ENCODE measurements around the gene DNM3. TPM values are rescaled to one million over a fixed set of nuclear protein-coding genes. Genes with fewer than 3 reads are reported as not detected.

The DNM3 gene
- total and polyA plus RNA-seq, 10 of the 15 experiments (the other 5 are each of a cell fraction or from before 2014, with no cell fraction given) = 0.03 to 1.5 (median 0.08) TPM; not detected in 3

DNA sequence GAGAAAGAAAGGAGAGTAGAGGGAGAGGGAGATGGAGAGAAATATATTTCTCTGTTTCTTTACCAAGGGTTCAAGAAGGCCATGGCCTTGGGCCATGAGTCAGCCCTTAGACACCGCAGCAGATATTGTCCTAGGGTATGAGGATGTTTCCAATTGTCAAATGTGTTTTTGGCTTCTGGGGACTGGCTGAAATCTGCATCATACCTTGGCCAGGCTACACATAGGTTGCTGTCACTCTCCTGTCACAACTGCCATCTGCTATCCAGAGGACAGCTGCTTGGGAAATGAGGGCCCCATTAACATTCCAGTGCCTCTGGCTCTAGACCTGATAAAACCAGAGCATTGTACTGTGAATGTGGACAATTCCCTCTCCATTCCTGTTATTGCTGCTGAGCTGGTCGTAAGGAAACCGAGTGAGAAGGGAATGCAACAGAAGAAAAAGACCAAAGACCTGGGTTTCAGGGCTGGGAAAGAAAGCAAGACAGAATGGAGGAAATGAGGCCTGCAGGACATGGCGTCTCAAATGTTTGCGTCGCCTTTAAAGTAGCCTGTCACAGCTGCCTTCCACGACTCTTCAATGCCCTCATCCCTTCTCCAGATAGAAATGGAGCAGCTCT, 611.3 kb downstream of the DNM3 start:
- ChIA-PET CTCF (interaction anchor here (1.1 to 5.9 kb wide), 4 partner anchors 8 to 273 kb away, joined by 3 to 48 read pairs (median 8); partner anchors contain the start of gene PIGC), POLR2A (no interaction called here), SMC1A (ENCODE audit: uncharacterized antibody, unreplicated experiment) (interaction anchor here (1.2 kb wide), 1 partner anchor 267 kb away, joined by 3 read pairs; no protein-coding TSS in a partner anchor), RAD21 (ENCODE audit: unreplicated experiment) (no interaction called here)
- Histone ChIP-seq H3K4me1 (ENCODE audit: control insufficient read depth, insufficient read depth, low read length) (no peaks in the 10 kb centered on the region), H4K20me1 (ENCODE audit: control insufficient read depth, insufficient read depth) (no peaks in the 10 kb centered on the region), H2AFZ (ENCODE audit: control insufficient read depth, low read depth, low read length) (no peak overlapping the region), H3K4me3 (no peak overlapping the region), H3K9ac (ENCODE audit: control insufficient read depth, insufficient read depth, low read length) (no peak overlapping the region), H3K27ac (ENCODE audit: control insufficient read depth, insufficient read depth) (no peak overlapping the region), H3K27me3 (replicated peaks in 1 of 2; ENCODE audit: control insufficient read depth in 2 of 2, insufficient read depth in 2 of 2, low read length in 1 of 2) (peaks cover 0 to 2% of the 10 kb centered on the region in 2 experiments), H3K79me2 (ENCODE audit: control insufficient read depth, insufficient read depth, low read length) (no peaks in the 10 kb centered on the region), H3K36me3 (ENCODE audit: control insufficient read depth in 2 of 2, insufficient read depth in 2 of 2, low read length in 1 of 2) (no peaks in the 10 kb centered on the region), H3K4me2 (ENCODE audit: control insufficient read depth, insufficient read depth) (no peak overlapping the region), H3K9me3 (replicated peaks; ENCODE audit: control insufficient read depth, insufficient read depth, low read length) (no peaks in the 10 kb centered on the region)
- BruUV-seq (replicated peaks) = no TSS peak
- in situ Hi-C loops (cut with MboI) = loop anchor here (5.0 kb wide), 1 partner anchor 265 kb away; no protein-coding TSS in a partner anchor
- intact Hi-C loops (cut with micrococcal nuclease; ENCODE audit: unreplicated experiment) = loop anchor here (10.0 kb wide), 1 partner anchor 132 kb away; no protein-coding TSS in a partner anchor
- ATAC-seq (no peak), FAIRE-seq (no peak), DNase-seq (ENCODE audit: low read depth, low spot score) (no peak)
- TF ChIP-seq ZZZ3 (IDR thresholded peaks at IDR 0.05; ENCODE audit: control insufficient read depth, insufficient read length, low read depth) = no peak
- 53% methylated on average over 7 of the region's 7 CpGs for WGBS (ENCODE audit: insufficient coverage, insufficient replicate concordance, low lambda C conversion rate, missing lambda C conversion rate)

DNA sequence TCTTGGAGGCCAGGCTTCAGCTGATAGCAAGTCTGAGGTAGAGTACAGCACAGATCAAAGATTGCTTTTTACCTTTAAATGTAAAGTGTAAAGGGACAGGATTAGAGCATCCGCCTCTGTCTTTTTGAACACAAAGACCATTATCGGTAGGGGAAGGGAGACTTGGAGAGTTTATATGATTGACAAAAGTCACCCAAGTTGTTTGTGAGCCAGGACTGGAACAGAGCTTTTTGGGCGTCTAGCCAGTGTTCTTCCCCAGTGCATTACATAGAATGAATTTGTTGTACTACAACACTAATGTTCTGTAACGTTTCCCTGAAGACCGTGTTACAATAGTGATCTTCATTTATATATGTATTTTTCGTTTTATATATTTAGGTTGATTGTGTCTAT, 611.9 kb downstream of the DNM3 start:
- no peak for DNase-seq (ENCODE audit: low read depth, low spot score)
- ChIA-PET RAD21 (ENCODE audit: unreplicated experiment) (no interaction called here), CTCF (interaction anchor here (1.9 to 5.9 kb wide), 3 partner anchors 9 to 266 kb away, joined by 7 to 48 read pairs (median 12); partner anchors contain the start of gene PIGC), SMC1A (ENCODE audit: uncharacterized antibody, unreplicated experiment) (interaction anchor here (1.1 to 1.2 kb wide), 2 partner anchors 9 to 266 kb away, joined by 3 read pairs; no protein-coding TSS in a partner anchor), POLR2A (no interaction called here)
- H3K4me2 ChIP-seq (ENCODE audit: control insufficient read depth, insufficient read depth) = no peak overlapping the region
- no peak for ATAC-seq
- intact Hi-C loops (cut with micrococcal nuclease; ENCODE audit: unreplicated experiment) = loop anchor here (10.0 kb wide), 1 partner anchor 132 kb away; no protein-coding TSS in a partner anchor
- no peak for FAIRE-seq
- no peak overlapping the region for H3K9ac ChIP-seq (ENCODE audit: control insufficient read depth, insufficient read depth, low read length)
- H2AFZ ChIP-seq (ENCODE audit: control insufficient read depth, low read depth, low read length) = no peak overlapping the region
- WGBS (ENCODE audit: insufficient coverage, insufficient replicate concordance, low lambda C conversion rate, missing lambda C conversion rate) = 62% methylated on average over 6 of the region's 6 CpGs
- no peaks in the 10 kb centered on the region for H3K36me3 ChIP-seq (ENCODE audit: control insufficient read depth in 2 of 2, insufficient read depth in 2 of 2, low read length in 1 of 2)
- peaks cover 0 to 3% of the 10 kb centered on the region in 2 experiments for H3K27me3 ChIP-seq (replicated peaks in 1 of 2; ENCODE audit: control insufficient read depth in 2 of 2, insufficient read depth in 2 of 2, low read length in 1 of 2)
- in situ Hi-C loops (cut with MboI) = loop anchor here (5.0 kb wide), 1 partner anchor 264 kb away; no protein-coding TSS in a partner anchor
- no peaks in the 10 kb centered on the region for H3K79me2 ChIP-seq (ENCODE audit: control insufficient read depth, insufficient read depth, low read length)
- no peaks in the 10 kb centered on the region for H3K4me1 ChIP-seq (ENCODE audit: control insufficient read depth, insufficient read depth, low read length)
- TF ChIP-seq CBFB (IDR thresholded peaks at IDR 0.05; ENCODE audit: low read depth) = no peak
- TF ChIP-seq IRF4 (IDR thresholded peaks at IDR 0.05; ENCODE audit: low read depth, low read length) = no peak
- TF ChIP-seq ZZZ3 (IDR thresholded peaks at IDR 0.05; ENCODE audit: control insufficient read depth, insufficient read length, low read depth) = no peak
- no peak for TF ChIP-seq ZNF384 (IDR thresholded peaks at IDR 0.05; ENCODE audit: borderline replicate concordance, low read depth, low read length)
- no peak for TF ChIP-seq EED (IDR thresholded peaks at IDR 0.05; ENCODE audit: low read depth)
- TF ChIP-seq RELA (IDR thresholded peaks at IDR 0.05; ENCODE audit: borderline replicate concordance, partially characterized antibody) = no peak
- no peak for TF ChIP-seq PAX8 (IDR thresholded peaks at IDR 0.05)
- TF ChIP-seq ZNF274 (IDR thresholded peaks at IDR 0.05; ENCODE audit: insufficient read depth, insufficient read length) = no peak
- no peak for TF ChIP-seq FOXK2 (IDR thresholded peaks at IDR 0.05)
- TF ChIP-seq, protein P1, sequence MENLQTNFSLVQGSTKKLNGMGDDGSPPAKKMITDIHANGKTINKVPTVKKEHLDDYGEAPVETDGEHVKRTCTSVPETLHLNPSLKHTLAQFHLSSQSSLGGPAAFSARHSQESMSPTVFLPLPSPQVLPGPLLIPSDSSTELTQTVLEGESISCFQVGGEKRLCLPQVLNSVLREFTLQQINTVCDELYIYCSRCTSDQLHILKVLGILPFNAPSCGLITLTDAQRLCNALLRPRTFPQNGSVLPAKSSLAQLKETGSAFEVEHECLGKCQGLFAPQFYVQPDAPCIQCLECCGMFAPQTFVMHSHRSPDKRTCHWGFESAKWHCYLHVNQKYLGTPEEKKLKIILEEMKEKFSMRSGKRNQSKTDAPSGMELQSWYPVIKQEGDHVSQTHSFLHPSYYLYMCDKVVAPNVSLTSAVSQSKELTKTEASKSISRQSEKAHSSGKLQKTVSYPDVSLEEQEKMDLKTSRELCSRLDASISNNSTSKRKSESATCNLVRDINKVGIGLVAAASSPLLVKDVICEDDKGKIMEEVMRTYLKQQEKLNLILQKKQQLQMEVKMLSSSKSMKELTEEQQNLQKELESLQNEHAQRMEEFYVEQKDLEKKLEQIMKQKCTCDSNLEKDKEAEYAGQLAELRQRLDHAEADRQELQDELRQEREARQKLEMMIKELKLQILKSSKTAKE (IDR thresholded peaks at IDR 0.05; ENCODE audit: low read depth, poor library complexity, severe bottlenecking) = no peak
- TF ChIP-seq ESRRA (IDR thresholded peaks at IDR 0.05; ENCODE audit: low read length) = no peak
- no peak for TF ChIP-seq IKZF1 (conservative IDR thresholded peaks at IDR 0.05)
- TF ChIP-seq HDAC2 (IDR thresholded peaks at IDR 0.05) = no peak
- TF ChIP-seq POLR2A (IDR thresholded peaks at IDR 0.05; ENCODE audit: low read depth, low read length) = no peak
- TF ChIP-seq SUPT20H (IDR thresholded peaks at IDR 0.05; ENCODE audit: borderline replicate concordance, control insufficient read depth, low read depth, low read length) = no peak
- TF ChIP-seq FOXM1 (IDR thresholded peaks at IDR 0.05; ENCODE audit: low read depth, low read length) = no peak
- TF ChIP-seq TCF3 (IDR thresholded peaks at IDR 0.05; ENCODE audit: borderline replicate concordance, insufficient read depth, low read depth, low read length) = no peak
- no peaks in the 10 kb centered on the region for H3K9me3 ChIP-seq (replicated peaks; ENCODE audit: control insufficient read depth, insufficient read depth, low read length)
- H3K4me3 ChIP-seq = no peak overlapping the region
- BruUV-seq (replicated peaks) = no TSS peak
- H4K20me1 ChIP-seq (ENCODE audit: control insufficient read depth, insufficient read depth) = no peaks in the 10 kb centered on the region
- no peak overlapping the region for H3K27ac ChIP-seq (ENCODE audit: control insufficient read depth, insufficient read depth)

All from GM12878 (cell line).